NCI-H1694 (cell line): ENCODE results near the gene CASQ1.

Source experiments
- DNase-seq: peaks from one replicate; lab custom pipeline; 2025; lab: John Stamatoyannopoulos, UW

Gene CASQ1

DNA sequence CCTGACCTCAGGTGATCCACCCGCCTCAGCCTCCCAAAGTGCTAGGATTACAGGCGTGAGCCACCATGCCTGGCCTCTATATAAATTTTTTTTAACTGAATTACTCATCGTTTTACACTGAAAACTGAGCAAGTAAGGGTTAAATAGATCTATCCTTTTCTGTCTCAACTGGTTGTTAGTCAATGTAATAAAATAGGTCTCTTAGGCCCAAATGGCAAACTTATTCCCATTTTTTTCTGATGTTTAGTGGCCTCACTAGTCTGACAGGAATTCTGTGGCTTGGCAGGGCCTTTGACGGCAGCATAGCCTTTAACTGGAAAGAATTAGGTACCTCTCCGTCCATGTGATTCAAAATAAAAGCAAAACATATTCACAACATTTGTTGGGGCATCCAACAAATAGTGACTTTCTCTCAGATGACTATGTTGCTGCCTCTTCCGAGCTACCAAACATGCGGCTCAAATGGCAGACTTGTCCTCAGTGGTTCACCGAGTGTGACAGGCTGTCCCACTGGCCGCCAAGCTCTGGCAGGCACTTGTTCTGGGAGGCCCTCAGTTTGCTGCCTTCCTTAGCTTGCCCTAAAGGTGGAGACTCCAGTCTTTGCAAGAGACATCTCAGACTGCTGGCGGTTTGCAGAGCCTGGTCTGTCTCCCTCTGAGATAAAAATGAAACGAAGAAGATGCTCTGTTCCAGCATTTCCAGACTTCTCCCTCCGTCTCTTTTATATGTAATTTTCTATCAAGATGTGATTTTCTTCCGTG, 21.6 kb upstream of the CASQ1 start:
- no peak for DNase-seq

DNA sequence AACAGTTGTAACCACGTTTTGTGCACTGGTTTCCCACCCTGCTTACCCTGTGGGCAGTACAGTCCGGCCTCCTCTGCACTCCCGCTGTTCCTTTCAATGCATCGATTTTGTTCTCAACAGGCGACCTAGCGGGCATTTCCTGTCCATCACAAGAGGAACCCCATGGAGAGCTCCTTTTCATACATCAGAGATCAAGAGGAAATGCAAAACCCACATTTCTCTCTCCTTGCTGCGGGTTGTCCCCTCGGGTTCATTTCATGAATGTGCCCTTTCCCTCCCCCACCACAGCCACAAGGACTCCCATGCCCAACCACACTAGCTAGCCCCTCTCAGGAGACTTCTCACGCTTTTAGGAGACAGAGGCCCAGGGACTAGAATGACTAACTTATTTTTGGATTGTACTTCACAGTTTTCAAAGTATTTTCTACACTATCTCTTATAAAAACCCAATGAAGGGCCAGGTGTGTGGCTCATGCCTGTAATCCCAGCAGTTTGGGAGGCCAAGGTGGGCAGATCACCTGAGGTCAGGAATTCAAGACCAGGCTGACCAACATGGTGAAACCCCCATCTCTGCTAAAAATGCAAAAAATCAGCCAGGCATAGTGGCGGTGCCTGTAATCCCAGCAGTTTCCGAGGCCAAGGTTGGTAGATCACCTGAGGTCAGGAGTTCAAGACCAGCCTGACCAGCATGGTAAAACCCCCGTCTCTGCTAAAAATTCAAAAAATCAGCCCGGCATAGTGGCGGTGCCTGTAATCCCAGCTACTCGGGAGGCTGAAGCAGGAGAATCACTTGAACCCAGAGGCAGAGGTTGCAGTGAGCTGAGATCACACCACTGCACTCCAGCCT, 20.6 kb upstream of the CASQ1 start:
- DNase-seq = no peak

GRCh38 chr1:160171354-160171753, 19.0 kb upstream of the CASQ1 start:
- DNase-seq = no peak

DNA sequence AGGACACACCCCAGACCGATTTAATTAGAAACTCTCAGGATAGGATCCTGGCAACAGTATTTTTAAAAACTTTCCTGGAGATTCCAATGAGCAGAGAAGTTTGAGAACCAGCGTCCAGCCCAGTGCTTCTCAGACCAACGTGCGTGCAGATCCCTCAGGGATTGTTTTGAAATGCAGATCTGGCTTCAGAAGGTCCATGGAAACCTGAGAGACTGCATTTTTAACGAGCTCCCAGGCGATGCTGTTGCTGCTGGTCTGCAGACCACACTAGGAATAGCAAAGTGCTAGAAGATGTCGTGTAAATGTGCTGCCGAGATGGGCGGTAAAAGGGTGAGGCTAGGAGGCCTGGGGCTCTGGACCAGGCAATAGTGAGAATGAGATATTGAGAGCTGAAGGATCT, 18.4 kb upstream of the CASQ1 start:
- DNase-seq = no peak

DNA sequence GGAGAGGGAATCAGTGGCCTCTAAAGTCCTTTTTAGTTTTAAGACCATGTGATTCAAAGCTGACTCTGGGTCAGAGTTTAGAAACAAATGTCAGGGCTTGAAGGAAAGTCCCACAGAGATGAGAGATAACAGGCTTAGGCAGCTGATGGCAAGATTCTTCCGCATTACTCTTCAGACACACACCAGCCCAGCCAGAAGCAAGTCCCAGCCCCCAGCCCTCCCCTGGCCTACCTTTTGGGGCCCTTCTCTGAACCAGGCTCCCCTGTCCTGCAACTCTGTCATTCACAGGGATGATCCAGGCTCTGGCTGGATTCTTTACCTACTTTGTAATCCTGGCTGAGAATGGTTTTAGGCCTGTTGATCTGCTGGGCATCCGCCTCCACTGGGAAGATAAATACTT, 13.1 kb upstream of the CASQ1 start:
- no peak for DNase-seq

GRCh38 chr1:160177667-160178066, 12.7 kb upstream of the CASQ1 start:
- DNase-seq = no peak

GRCh38 chr1:160178731-160179130, 11.6 kb upstream of the CASQ1 start:
- DNase-seq = no peak

DNA sequence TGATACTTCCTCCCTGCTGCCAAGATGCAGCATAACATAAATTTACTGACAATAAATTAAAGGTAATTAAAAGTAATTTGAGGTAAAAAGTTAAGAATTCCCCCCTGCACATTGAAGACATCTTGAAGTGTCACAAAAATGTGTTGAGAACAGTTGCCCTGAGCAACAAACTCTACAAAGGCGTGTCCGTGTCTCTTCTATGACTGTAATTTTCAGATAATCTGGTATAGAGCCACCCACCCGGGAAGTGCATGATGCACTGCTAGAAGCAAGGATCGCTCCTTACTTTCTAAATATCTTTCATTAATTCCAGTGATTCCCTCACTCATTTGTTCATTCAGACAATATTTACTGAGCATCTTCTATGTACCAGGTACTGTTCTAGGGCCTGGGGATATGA, 11.0 kb upstream of the CASQ1 start:
- no peak for DNase-seq

GRCh38 chr1:160186246-160186645, 4.1 kb upstream of the CASQ1 start:
- no peak for DNase-seq

DNA sequence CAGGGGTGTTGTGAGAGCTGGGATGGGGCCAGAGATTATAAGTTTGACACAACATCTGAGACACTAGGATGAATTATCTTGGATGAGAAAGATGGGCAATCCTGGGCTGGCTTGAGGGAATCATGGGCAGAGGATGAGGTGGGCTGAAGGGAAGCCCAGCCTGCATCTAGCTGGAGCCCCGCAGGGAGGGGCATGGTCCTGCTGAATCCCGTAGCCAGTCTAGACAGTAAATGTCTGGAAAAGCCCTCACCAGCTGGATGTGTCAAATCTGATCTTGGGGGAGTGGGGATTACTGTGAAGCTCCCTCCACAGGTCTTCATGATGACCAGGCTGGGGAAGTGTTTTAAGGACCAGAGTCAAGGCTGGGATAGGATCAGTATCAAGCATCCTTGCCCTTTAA, 3.6 kb upstream of the CASQ1 start:
- no peak for DNase-seq

- DNase-seq = no peak
These were observed 3.0 kb upstream of the CASQ1 start for GRCh38 chr1:160187407-160187806.

- DNase-seq = no peak
These were observed 2.0 kb upstream of the CASQ1 start for GRCh38 chr1:160188341-160188740.

- DNase-seq = no peak
These were observed 1.4 kb downstream of the CASQ1 start for GRCh38 chr1:160191756-160192155.

GRCh38 chr1:160192234-160192633, 1.9 kb downstream of the CASQ1 start:
- DNase-seq = no peak

GRCh38 chr1:160193091-160193819, 2.9 kb downstream of the CASQ1 start:
- peak; percentile 79 for DNase-seq

DNA sequence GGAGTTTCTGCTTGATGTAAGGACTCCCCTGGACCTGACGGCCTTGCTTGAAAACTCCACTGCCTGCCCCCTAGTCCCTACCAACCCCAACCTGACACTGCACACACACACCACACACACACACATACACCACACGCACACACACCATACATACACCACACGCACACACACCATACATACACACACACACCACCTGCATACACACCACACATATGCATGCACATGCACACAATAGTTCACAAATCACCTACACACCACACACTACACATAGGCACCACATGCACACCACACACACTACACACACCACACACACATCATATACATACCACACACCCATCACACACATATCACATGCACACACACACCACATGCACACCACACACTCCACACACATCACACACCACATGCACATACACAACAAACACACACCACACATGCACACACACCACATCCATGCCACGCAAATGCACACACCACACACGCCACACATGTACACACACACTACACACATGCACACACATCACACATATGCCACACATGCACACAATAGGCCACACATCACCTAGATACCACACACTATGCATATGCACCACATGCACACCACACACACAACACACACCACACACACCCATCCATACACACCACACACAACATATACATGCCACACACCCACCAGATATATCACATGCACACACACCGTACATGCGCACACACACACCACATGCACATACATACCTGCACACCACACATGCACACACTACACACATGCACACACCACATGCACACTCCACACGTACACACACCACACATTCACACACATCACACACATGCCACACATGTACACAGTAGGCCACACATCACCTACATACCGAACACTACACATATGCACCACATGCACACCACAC, 3.7 kb downstream of the CASQ1 start:
- DNase-seq = no peak

DNA sequence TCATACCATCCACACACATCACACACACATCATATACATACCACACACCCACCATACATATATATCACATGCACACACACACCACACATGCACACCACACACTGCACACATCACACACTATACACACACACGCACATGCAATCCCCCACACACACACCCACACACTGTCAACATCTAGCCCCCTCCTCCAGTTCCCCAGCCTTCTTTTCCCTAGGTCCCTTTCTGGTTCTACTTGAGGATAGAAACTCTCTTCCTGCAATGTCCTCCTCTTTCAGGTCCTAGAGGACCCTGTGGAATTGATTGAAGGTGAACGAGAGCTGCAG, 4.3 kb downstream of the CASQ1 start:
- DNase-seq = no peak

- DNase-seq = no peak
These were observed 5.8 kb downstream of the CASQ1 start for GRCh38 chr1:160196143-160196542.

- DNase-seq = peak; percentile 35
These were observed 6.9 kb downstream of the CASQ1 start for GRCh38 chr1:160197231-160197630.

- DNase-seq = no peak
These were observed 10.4 kb downstream of the CASQ1 start for GRCh38 chr1:160200786-160201185.

DNA sequence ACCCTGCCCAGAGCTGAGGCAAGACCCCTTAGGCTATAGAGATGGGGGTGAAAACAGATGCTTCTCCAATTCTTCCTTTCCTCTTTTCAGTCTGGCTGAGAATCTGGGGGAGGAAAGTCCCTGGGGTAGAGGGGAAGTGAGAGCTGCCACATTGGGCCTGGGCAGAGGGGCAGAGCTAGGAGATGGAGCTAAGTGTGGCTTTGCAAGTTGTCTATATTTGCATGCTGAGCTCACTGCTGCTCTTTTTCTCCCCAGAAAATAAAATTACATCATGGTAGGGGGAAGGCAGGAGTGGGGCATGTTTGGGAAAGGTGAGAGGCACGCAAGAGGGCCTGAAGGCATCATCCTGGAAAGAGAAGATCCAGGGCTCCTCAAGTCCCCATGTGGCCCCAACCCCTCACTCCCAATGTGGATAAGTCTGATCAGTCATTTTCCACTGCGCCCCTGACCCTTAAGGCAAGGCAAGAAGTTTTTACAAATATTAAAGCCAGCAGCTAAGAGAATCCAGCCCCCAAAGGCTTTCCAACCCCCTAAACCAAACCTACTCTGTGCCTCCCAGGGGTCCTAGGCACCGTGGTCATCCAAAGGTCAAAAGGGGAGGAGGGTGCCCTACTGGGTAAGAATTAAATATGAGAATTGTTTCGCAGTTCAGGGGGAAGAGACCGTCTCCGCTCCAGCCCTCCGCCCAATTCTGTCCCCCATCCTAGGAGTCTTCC, 14.3 kb downstream of the CASQ1 start:
- no peak for DNase-seq
